ENCODE results near the gene BAK1. TPM values are rescaled to one million over a fixed set of nuclear protein-coding genes. Genes with fewer than 3 reads are reported as not detected.

Gene BAK1
- 100 to 1,000 TPM; 101 to 103 TPM for total RNA-seq

DNA sequence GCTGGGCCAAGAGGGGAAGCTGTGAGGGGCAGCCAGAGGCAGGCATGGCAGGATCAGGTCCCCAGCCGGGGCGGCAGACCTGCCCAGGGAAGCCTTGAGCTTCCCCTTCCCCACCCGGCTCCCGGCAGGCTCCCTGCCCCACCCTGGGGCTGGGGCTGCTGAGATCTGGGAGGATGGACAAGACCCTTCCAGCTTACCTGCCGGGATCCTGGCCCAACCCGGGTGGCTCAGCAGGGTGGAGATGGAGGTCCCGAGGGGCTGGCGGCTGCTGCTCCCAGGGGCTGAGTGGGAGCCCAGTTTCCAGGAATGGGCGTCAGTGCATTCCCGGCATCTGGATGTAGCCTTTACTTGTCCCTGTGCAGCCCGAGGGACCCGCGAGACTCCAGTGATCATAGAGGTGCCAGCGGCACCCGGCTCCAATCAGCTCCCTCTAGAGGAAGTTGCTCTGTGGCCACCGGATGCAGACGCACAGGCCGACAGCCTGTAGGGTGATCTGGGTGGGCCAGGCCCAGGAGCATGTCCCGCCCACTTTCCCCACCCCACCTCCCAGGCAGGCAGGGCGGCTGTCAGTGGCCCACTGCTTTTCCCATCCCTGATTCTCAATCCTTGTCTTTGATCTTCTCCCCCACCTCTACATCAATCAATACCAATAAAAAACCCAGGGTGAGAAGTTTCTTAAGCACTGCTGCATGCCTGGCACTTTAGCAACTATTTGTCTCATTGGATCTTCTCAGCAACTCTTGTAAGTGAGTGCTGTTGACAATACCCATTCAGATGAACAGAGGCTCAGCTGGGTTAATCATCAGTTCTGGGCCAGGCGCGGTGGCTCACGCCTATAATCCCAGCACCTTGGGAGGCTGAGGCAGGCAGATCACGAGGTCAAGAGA, at the start of gene BAK1:
BAK1 (minus strand) TSS at position 449 of the 887 bp plus-strand sequence. CDS start 2,672 bp downstream, outside the sequence.
- Mint-ChIP-seq H3K27ac (peak within 1 kb of the TSS; percentile 99 to 100), H3K9me3 (no peaks in the 10 kb centered on the region), H3K27me3 (no peaks in the 10 kb centered on the region), H3K36me3 (peaks cover 8% of the 10 kb centered on the region), H3K4me1 (ENCODE audit: low read depth in 2 of 2) (peaks cover 24 to 27% of the 10 kb centered on the region in 2 donors), H3K4me3 (peak within 1 kb of the TSS; percentile 100)
- peak; percentile 97 for ATAC-seq
- peak; percentile 91 for DNase-seq (ENCODE audit: low spot score)

DNA sequence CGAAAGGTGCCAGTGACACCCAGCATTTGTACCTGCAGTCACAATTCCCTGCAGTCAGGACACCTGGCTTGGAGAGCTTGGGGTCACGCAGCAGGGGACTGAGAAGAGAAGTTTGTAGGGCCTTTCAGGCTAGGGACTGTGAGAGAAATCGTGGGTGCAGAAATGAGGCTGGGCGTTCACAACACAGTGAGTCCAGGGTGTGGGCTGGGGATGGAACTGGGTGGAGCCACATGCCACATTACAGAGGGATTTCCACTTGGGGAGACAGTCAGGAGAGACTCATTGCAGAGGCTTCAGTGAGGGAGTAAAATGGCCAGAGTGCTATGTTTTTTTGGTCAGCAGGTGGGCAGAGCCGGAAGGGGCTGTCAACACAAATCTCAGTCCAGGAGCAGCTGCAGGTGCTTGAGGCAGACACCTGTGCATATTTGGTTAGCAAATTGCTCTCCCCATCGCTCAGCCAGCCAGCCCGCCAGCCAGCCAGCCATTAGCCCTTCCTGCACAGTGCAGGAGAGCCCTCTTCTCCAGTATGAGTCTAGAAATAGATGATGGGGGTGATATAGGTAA, 48.4 kb upstream of the BAK1 start:
- Mint-ChIP-seq H3K4me3 (no peak overlapping the region), H3K36me3 (no peaks in the 10 kb centered on the region), H3K4me1 (ENCODE audit: low read depth in 2 of 2) (peaks cover 24 to 31% of the 10 kb centered on the region in 2 donors), H3K27ac (no peak overlapping the region), H3K9me3 (no peaks in the 10 kb centered on the region), H3K27me3 (no peaks in the 10 kb centered on the region)
- DNase-seq (ENCODE audit: low spot score): no peak
- no peak for ATAC-seq

DNA sequence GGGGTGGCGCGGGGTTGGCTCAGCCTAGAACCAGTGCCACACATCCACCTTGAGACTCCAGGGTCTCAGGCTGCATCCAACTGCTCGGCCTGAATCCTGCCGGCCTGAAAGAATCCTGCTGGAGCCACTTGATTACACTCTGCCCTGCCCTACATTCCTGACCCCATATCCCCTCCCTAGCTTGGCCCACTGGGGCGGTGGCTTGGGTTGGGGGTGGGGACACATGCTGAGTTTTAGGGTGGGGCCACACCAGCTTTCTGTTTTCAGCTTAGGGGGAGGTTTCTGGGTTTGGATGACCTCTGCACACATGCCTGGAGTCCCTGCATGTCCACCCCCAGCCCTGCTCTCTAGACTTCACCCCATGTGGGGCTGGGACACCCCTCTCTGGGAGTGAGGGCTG, 47.8 kb upstream of the BAK1 start:
- H3K4me1 Mint-ChIP-seq (ENCODE audit: low read depth in 2 of 2): peaks cover 27 to 33% of the 10 kb centered on the region in 2 donors
- H3K36me3 Mint-ChIP-seq: no peaks in the 10 kb centered on the region
- no peak overlapping the region for H3K27ac Mint-ChIP-seq
- DNase-seq (ENCODE audit: low spot score) (no peak), ATAC-seq (no peak)
- H3K9me3 Mint-ChIP-seq: no peaks in the 10 kb centered on the region
- no peak overlapping the region for H3K4me3 Mint-ChIP-seq
- no peaks in the 10 kb centered on the region for H3K27me3 Mint-ChIP-seq

DNA sequence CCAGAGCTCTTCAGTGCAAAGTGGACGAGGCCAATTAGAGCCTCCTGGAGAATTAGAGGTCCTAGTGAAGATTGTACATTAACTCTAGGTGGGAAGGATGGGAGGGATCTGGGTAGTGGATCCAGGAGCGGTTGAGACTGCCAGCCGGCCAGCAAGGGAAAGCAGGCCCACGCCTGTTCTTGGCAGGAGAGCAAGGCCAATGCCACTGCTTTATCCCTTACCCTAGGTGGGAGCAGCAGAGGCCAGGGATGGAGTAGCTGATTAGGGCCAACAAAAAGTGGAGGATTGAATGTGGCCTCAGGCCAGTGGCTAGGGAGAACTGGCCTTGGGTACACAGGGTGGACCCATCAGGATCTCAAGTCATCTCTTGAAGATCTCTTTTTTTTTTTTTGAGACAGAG, 44.8 kb upstream of the BAK1 start:
- Mint-ChIP-seq H3K9me3 (no peaks in the 10 kb centered on the region), H3K4me1 (ENCODE audit: low read depth in 2 of 2) (peaks cover 30 to 41% of the 10 kb centered on the region in 2 donors), H3K27ac (peak overlapping the region in 1 of 2 donors; percentile 15), H3K4me3 (no peak overlapping the region), H3K36me3 (no peaks in the 10 kb centered on the region), H3K27me3 (no peaks in the 10 kb centered on the region)
- DNase-seq (ENCODE audit: low spot score): no peak
- no peak for ATAC-seq

GRCh38 chr6:33623895-33624381, 43.9 kb upstream of the BAK1 start:
- Mint-ChIP-seq H3K36me3 (no peaks in the 10 kb centered on the region), H3K4me1 (ENCODE audit: low read depth in 2 of 2) (peaks cover 37 to 50% of the 10 kb centered on the region in 2 donors), H3K9me3 (no peaks in the 10 kb centered on the region), H3K27me3 (no peaks in the 10 kb centered on the region), H3K27ac (peak overlapping the region; percentile 15 to 32), H3K4me3 (peak overlapping the region; percentile 93)
- no peak for ATAC-seq
- DNase-seq (ENCODE audit: low spot score): no peak

DNA sequence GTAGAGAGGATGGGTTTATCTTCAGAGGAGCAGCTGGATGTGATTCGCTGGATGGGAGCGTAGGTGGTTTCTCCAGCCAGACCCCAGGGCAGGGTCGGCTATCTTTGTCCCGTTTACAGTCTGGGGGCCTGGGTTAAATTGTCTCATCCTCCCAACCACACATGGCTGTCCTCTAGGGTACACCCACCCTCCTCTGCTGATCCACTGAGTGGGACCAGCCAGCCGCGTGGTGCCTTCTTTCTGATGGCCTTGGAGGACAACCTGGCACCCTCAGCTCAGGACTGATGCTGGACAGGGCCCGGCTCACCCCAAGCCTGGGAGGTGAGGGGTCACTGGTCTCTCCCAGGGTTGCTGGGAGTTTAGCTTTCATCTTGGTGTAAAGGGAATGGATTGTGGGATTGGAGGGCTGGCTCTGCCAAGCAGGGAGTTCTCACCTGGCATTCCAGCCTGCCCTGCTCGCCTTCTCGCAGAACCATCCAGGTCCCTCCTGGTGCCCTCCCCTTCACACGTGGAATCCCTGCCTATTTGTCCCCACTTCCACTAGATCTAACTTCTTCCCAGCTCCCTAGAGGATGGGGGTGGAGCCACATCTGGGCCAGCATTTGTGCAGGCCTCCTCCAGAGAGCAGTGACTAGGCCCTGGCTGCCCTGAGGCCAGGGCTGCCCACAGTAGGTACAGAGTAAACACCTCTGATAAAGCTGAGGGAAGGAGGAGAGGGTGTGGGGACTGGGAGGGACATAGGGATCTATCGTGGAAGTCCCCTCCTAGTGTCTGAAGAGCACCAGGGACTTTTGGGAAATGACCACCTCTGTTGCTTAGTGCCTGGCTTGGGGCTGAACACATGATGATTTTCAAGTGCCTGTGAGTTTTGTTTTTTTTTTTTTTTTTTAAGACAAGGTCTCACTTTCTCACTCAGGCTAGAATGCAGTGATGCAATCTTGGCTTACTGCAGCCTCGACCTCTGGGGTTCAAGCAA, 42.7 kb upstream of the BAK1 start:
- peak overlapping the region; percentile 56 to 72 for H3K27ac Mint-ChIP-seq
- peak overlapping the region; percentile 93 for H3K4me3 Mint-ChIP-seq
- DNase-seq (ENCODE audit: low spot score) (no peak), ATAC-seq (peak in 1 of 2 donors; percentile 21)
- no peaks in the 10 kb centered on the region for H3K9me3 Mint-ChIP-seq
- H3K27me3 Mint-ChIP-seq: no peaks in the 10 kb centered on the region
- H3K4me1 Mint-ChIP-seq (ENCODE audit: low read depth in 2 of 2): peaks cover 37 to 50% of the 10 kb centered on the region in 2 donors
- no peaks in the 10 kb centered on the region for H3K36me3 Mint-ChIP-seq

DNA sequence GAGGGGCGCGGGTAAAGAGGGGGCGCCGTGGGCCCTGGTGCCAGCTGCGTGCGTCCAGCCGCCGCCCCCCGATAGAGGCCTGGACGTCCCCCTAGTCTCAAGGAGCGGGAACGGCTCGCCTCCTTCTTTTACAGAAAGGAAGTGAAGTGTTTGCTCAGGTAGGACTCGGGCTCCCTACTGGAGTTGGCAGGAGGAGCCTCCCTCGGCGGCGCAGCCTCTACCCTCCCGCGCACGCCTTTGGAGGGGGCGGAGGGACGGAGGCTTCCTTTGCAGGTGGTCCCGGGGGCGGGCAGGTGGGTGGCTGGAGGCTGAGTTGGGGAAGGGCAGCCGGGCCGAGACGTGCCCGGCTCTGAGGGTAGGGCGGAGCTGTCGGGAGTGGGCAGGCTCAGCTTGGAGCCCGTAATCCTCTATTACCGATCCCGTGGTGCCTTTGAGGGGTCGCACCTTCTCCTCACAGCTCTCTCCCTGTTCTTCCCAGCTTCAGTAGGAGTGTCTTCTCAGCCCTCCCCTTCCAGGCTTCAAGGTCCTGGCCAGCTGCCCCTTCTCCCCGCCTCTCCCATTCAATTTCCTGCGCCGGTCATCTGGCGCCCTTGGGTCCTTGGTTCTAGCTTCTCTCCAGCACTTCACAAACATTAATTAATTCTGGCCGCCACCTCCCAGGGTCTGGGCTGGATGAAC, 41.8 kb upstream of the BAK1 start:
- H3K9me3 Mint-ChIP-seq: no peaks in the 10 kb centered on the region
- peak overlapping the region; percentile 93 for H3K4me3 Mint-ChIP-seq
- H3K27me3 Mint-ChIP-seq: no peaks in the 10 kb centered on the region
- DNase-seq (ENCODE audit: low spot score) (no peak), ATAC-seq (peak; percentile 8 to 47)
- H3K36me3 Mint-ChIP-seq: no peaks in the 10 kb centered on the region
- peaks cover 37 to 55% of the 10 kb centered on the region in 2 donors for H3K4me1 Mint-ChIP-seq (ENCODE audit: low read depth in 2 of 2)
- peak overlapping the region; percentile 56 to 72 for H3K27ac Mint-ChIP-seq

GRCh38 chr6:33620856-33621710, 41.0 kb upstream of the BAK1 start, which contains the start of gene ITPR3:
Gene ITPR3 (plus strand): TSS chr6:33621322. CDS start chr6:33621603, 281 bp downstream.
- Mint-ChIP-seq H3K9me3 (no peaks in the 10 kb centered on the region), H3K27me3 (no peaks in the 10 kb centered on the region), H3K36me3 (no peaks in the 10 kb centered on the region), H3K4me1 (ENCODE audit: low read depth in 2 of 2) (peaks cover 37 to 61% of the 10 kb centered on the region in 2 donors), H3K27ac (peak within 1 kb of the TSS; percentile 88 to 89), H3K4me3 (peak within 1 kb of the TSS; percentile 93)
- DNase-seq (ENCODE audit: low spot score) (peak; percentile 80), ATAC-seq (peak; percentile 85 to 92)

DNA sequence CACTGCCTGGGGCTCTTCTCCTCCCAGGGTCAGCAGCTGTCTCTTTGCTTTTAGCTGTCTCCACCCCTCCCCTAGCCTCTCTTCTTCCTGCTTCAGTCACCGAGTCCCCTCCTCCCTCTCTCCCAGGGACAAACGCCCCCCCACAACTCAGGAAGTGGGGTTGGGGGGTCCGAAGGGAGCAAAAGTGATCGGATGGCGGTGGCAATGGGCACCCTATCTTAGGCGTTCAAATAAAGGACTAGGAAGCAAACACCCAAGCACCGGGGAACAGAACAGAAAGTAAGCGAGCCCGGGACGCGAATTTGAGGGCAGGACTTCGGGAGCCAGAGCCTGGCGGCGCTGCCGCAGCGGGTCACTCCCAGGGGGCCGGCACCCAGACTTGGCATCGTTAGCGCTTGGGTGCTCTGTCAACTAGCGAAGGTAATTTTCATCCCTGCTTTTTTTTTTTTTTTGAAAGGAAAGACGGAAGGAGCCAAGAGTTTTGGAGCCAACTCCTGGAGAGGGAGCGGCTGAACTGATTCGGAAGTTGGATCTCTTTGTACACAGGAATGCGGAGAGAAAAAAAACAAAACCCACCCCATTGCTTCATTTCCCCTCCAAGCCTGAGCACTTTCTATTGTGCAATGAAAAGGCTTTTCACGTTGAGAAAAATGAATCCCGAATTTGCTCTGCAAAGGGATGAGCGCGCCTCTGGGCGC, 40.2 kb upstream of the BAK1 start:
- Mint-ChIP-seq H3K4me3 (peak overlapping the region; percentile 93), H3K4me1 (ENCODE audit: low read depth in 2 of 2) (peaks cover 37 to 61% of the 10 kb centered on the region in 2 donors), H3K27me3 (no peaks in the 10 kb centered on the region), H3K9me3 (no peaks in the 10 kb centered on the region), H3K27ac (peak overlapping the region; percentile 88 to 89), H3K36me3 (no peaks in the 10 kb centered on the region)
- ATAC-seq (no peak), DNase-seq (ENCODE audit: low spot score) (no peak)

DNA sequence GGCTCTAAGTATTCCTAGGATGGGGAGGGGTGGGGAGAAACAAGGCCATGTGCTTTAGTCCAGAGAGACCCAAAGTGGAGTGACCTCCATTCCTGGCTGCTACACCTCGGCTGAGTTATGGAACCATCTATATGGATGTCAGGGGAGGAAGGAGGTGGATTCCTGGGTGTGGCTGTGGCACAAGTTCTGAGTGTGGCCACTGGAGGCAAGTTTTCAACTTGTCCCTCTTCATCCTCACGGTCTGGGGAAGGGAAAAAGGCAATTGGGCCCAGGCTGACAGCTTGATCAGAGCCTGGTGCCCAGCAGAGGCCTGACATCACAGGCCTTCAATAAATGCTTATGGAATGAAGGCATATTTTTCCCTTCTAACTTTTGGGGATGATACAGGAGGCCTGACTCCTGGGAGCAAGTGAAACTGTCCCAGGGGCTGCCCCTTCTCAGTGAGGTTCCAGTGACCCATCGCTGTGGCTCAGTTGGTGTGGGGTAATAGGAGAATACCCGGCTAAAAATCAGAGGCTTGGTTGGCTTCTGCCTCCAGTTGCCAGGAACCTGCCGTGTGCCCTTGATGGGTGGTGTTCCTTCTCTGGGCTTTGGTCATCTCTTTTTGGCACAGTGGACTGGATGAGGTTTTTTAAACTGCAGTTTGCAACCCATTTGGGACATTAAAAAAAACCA, 39.2 kb upstream of the BAK1 start:
- Mint-ChIP-seq H3K36me3 (no peaks in the 10 kb centered on the region), H3K9me3 (no peaks in the 10 kb centered on the region), H3K4me1 (ENCODE audit: low read depth in 2 of 2) (peaks cover 33 to 54% of the 10 kb centered on the region in 2 donors), H3K27me3 (no peaks in the 10 kb centered on the region), H3K27ac (peak overlapping the region; percentile 88 to 89), H3K4me3 (peak overlapping the region; percentile 93)
- DNase-seq (ENCODE audit: low spot score): no peak
- ATAC-seq: no peak

- H3K4me3 Mint-ChIP-seq: peak overlapping the region; percentile 27
- DNase-seq (ENCODE audit: low spot score): no peak
- H3K9me3 Mint-ChIP-seq: no peaks in the 10 kb centered on the region
- H3K27me3 Mint-ChIP-seq: no peaks in the 10 kb centered on the region
- H3K27ac Mint-ChIP-seq: peak overlapping the region in 1 of 2 donors; percentile 49
- ATAC-seq: no peak
- H3K4me1 Mint-ChIP-seq (ENCODE audit: low read depth in 2 of 2): peaks cover 14 to 38% of the 10 kb centered on the region in 2 donors
- no peaks in the 10 kb centered on the region for H3K36me3 Mint-ChIP-seq
These were observed 36.8 kb upstream of the BAK1 start for GRCh38 chr6:33616913-33617312.

Measured in natural killer cell treated with Interleukin-12 subunit alpha and Interleukin-12 subunit beta and Interleukin-15 and Interleukin-18, amount 100 ng/mL, for 72 hours (primary cell).